ENCODE measurements around the gene PSMD6. TPM values are rescaled to one million over a fixed set of nuclear protein-coding genes. Genes with fewer than 3 reads are reported as not detected.

The PSMD6 gene
- total and polyA plus RNA-seq, 2 donors (not counting 3 experiments of a cell fraction or from before 2014, with no cell fraction given), result 53.7 to 90.8 TPM

- POLR2A ChIA-PET, result no interaction called here
- BruUV-seq (replicated peaks), result no TSS peak
- TF ChIP-seq JUN (IDR thresholded peaks at IDR 0.05; ENCODE audit: borderline replicate concordance, insufficient read depth, insufficient read length, low read depth), result no peak
- no peak for TF ChIP-seq CTCF (IDR thresholded peaks at IDR 0.05; ENCODE audit: extremely low read depth in 1 of 2, insufficient read depth in 1 of 2, low read depth in 1 of 2, low read length in 2 of 2)
- no peak for TF ChIP-seq MYC (IDR thresholded peaks at IDR 0.05; ENCODE audit: low read depth, low read length)
- TF ChIP-seq POLR2AphosphoS5 (IDR thresholded peaks at IDR 0.05; ENCODE audit: insufficient read depth, low read depth, low read length), result no peak
- TF ChIP-seq GATA2 (IDR thresholded peaks at IDR 0.05; ENCODE audit: insufficient read depth, insufficient read length, low read depth, low read length), result no peak
- TF ChIP-seq EZH2 (IDR thresholded peaks at IDR 0.05; ENCODE audit: borderline replicate concordance, low read depth, low read length, severe bottlenecking), result no peak
- TF ChIP-seq MAX (IDR thresholded peaks at IDR 0.05; ENCODE audit: insufficient read depth, insufficient read length), result no peak
- TF ChIP-seq FOS (IDR thresholded peaks at IDR 0.05; ENCODE audit: borderline replicate concordance, insufficient read depth, low read length), result no peak
- TF ChIP-seq POLR2A (IDR thresholded peaks at IDR 0.05; ENCODE audit: low read depth, low read length), result no peak
- Histone ChIP-seq H3K4me2 (ENCODE audit: insufficient read depth, low read length) (no peak overlapping the region), H3K27me3 (ENCODE audit: control insufficient read depth in 2 of 2, insufficient read depth in 2 of 2, low read length in 2 of 2) (no peaks in the 10 kb centered on the region), H3K27ac (ENCODE audit: insufficient read depth, low read depth, low read length) (no peak overlapping the region), H3K79me2 (ENCODE audit: control insufficient read depth, insufficient read depth, low read length) (peaks cover 28% of the 10 kb centered on the region), H3K9me3 (replicated peaks; ENCODE audit: control insufficient read depth, insufficient read depth, low read length) (no peaks in the 10 kb centered on the region), H3K4me3 (replicated peaks in 1 of 3; ENCODE audit: insufficient read depth in 1 of 3, low read depth in 1 of 3, low read length in 3 of 3) (no peak overlapping the region), H4K20me1 (replicated peaks; ENCODE audit: control insufficient read depth, extremely low read depth, insufficient read depth, low read length) (no peaks in the 10 kb centered on the region), H2AFZ (ENCODE audit: low read depth, low read length) (no peak overlapping the region), H3K9ac (replicated peaks; ENCODE audit: extremely low read depth, insufficient read depth, low read length) (no peak overlapping the region), H3K4me1 (ENCODE audit: control insufficient read depth, extremely low read depth, insufficient read depth, low read length) (no peaks in the 10 kb centered on the region), H3K36me3 (ENCODE audit: control insufficient read depth in 2 of 2, extremely low read depth in 1 of 2, insufficient read depth in 2 of 2, low read length in 2 of 2) (peaks cover 6 to 10% of the 10 kb centered on the region in 2 experiments), H3K9me1 (replicated peaks; ENCODE audit: control insufficient read depth, extremely low read depth, insufficient read depth, low read length) (no peaks in the 10 kb centered on the region)
- dilution Hi-C loops (cut with MboI; ENCODE audit: extremely low pct_ligation_motif_present, low sequenced_read_pairs), result no loop called here
- no peak for DNase-seq (ENCODE audit: low read depth, low spot score)
- intact Hi-C loops (cut with micrococcal nuclease), result no loop called here
- CTCF ChIA-PET, result interaction anchor here (1.1 to 5.0 kb wide), 3 partner anchors 8 to 15 kb away, joined by 3 to 23 read pairs (median 4); no protein-coding TSS in a partner anchor
- no peak for FAIRE-seq
These were observed 47.0 kb downstream of the PSMD6 start for GRCh38 chr3:63976161-63976871.

Data from endothelial cell of umbilical vein (primary cell).